GM12865 (cell line): ENCODE results near the gene CCT6B.
"Not testable (repeated sequence)": the region's sequence is repeated elsewhere in the genome, so short reads cannot be mapped to it uniquely, and the experiment has no call there.

Experiments used
- DNase-seq: peaks from one replicate; pipeline ENCODE4 v3.0.0; 2010; ENCODE audit warnings: low read depth
- H3K4me3 ChIP-seq: 2 replicates; pipeline ENCODE4 v1.5.1; 2011; ENCODE audit warnings: mild to moderate bottlenecking, low read depth, low read length, control low read depth
- CTCF ChIP-seq: IDR thresholded peaks from 2 replicates; pipeline ENCODE4 v1.5.1; 2011; ENCODE audit warnings: low read length, control low read depth, low read depth, inconsistent platforms; ENCODE audit not compliant: insufficient read depth; ENCODE audit errors: missing control alignments

CCT6B gene

GRCh38 chr17:34958438-34958837 lies 2.8 kb downstream of the CCT6B start:
- no peak for TF ChIP-seq CTCF
- DNase-seq, result no peak
- no peak overlapping the region for H3K4me3 ChIP-seq

DNA sequence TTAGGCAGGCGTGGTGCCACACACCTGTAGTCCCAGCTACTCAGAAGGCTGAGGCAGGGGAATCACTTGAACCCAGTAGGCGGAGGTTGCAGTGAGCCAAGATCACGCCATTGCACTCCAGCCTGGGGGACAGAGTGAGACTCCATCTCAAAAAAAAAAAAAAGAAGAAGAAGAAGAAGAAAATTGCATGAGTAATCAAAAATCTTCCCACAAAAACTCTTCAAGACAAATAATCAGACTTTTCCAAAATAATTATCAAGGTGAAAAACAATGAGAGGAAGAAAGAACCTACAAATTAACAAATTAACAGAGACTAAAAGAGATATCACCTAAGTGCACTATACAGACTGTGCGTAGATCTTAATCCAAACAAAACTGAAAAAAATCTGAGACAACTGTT lies 10.5 kb downstream of the CCT6B start:
- not testable (repeated sequence) for H3K4me3 ChIP-seq, DNase-seq

- H3K4me3 ChIP-seq, result no peak overlapping the region
- no peak for TF ChIP-seq CTCF
- DNase-seq, result no peak
Observed at GRCh38 chr17:34930283-34930682, 31.0 kb downstream of the CCT6B start.

DNA sequence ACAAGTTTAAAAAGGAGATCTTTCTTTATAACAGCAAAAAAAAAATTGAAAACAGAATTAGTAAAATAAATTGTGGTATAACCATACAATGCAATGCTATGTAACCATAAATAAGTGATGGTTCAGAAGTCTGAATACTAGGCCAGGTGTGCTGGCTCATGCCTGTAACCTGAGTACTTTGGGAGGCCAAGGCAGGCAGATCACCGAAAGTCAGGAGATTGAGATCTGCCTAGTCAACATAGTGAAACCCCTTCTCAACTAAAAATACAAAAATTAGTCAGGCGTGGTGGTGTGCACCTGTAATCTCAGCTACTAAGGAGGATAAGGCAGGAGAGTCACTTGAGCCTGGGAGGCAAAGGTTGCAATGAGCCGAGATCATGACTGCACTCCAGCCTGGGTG lies 34.6 kb downstream of the CCT6B start:
- DNase-seq, result peak; percentile 1
- H3K4me3 ChIP-seq, result no peak overlapping the region
- no peak for TF ChIP-seq CTCF

DNA sequence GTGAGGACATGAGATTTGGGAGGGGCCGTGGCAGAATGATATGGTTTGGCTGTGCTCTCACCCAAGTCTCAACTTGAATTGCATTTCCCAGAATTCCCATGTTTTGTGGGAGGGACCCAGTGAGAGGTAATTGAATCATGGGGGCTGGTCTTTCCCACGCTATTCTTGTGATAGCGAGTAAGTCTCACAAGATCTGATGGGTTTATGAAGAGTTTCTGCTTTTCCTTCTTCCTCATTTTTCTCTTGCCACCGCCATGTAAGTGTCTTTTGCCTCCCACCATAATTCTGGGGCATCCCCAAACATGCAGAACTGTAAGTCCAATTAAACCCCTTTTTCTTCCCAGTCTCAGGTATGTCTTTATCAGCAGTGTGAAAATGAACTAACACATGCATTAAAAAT lies 40.6 kb downstream of the CCT6B start:
- no peak for TF ChIP-seq CTCF
- no peak for DNase-seq
- no peak overlapping the region for H3K4me3 ChIP-seq

GRCh38 chr17:34917381-34917780 lies 43.9 kb downstream of the CCT6B start:
- no peak overlapping the region for H3K4me3 ChIP-seq
- TF ChIP-seq CTCF, result no peak

DNA sequence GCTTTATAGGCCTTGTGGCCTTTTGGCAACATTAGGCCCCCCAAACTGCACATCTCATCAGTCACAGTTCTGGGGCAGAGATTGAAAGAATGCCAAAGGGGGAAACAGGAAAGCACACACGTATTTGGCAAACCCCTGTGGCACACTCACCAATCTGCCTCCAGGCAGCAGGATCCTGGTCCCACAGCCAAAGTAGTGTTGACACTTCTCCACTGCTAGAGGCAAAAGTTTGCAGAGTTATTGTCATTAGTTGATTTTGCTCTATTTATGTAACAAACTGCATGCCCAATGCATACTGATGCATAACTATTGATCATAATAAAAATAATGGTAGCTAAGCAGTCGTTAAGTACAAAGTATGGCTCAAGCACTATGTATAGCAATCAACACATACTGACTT lies 45.1 kb downstream of the CCT6B start:
- H3K4me3 ChIP-seq, result no peak overlapping the region
- DNase-seq, result no peak
- TF ChIP-seq CTCF, result no peak

More at GRCh38 chr17:34917381-34917780, 43.9 kb downstream of the CCT6B start:
- DNase-seq, result no peak

GRCh38 chr17:34913001-34913400 lies 48.3 kb downstream of the CCT6B start:
- TF ChIP-seq CTCF, result no peak
- DNase-seq, result no peak

More at GRCh38 chr17:34913001-34913400, 48.3 kb downstream of the CCT6B start:
- no peak overlapping the region for H3K4me3 ChIP-seq
